Mesenchymal stem cell (in vitro differentiated cells and primary cell): ENCODE measurements around the gene FOXO4.

Experiments
- DNase-seq: peaks from one replicate; pipeline ENCODE4 v3.0.0-alpha.2; 2013
- H2AFZ ChIP-seq: one replicate; pipeline ENCODE4 v1.6.1; 2013; ENCODE audit warnings: low read depth, mild to moderate bottlenecking, control low read depth, inconsistent platforms, low read length, moderate library complexity
- H2AK5ac ChIP-seq: 2 replicates; pipeline ENCODE4 v1.6.1; 2013; ENCODE audit warnings: low read length, moderate library complexity, mild to moderate bottlenecking, inconsistent platforms; ENCODE audit not compliant: severe bottlenecking
- H2BK120ac ChIP-seq: one replicate; pipeline ENCODE4 v1.6.1; 2013; ENCODE audit warnings: low read depth, mild to moderate bottlenecking, inconsistent platforms, low read length, moderate library complexity
- H2BK12ac ChIP-seq, 2 experiments: one replicate each; pipeline ENCODE4 v1.6.1; 2013; ENCODE audit warnings: inconsistent platforms in 2 of 2, low read length in 2 of 2, mild to moderate bottlenecking in 2 of 2, moderate library complexity in 2 of 2, control low read depth in 1 of 2
- H2BK15ac ChIP-seq: one replicate; pipeline ENCODE4 v1.6.1; 2013; ENCODE audit warnings: mild to moderate bottlenecking, low read depth, inconsistent platforms; ENCODE audit not compliant: poor library complexity, severe bottlenecking
- H2BK5ac ChIP-seq: 2 replicates; pipeline ENCODE4 v1.6.1; 2013; ENCODE audit warnings: low read depth, mild to moderate bottlenecking, low read length, control low read depth, inconsistent platforms; ENCODE audit not compliant: poor library complexity, severe bottlenecking
- H3K14ac ChIP-seq, 2 experiments: one replicate each; pipeline ENCODE4 v1.6.1; 2013; ENCODE audit warnings: inconsistent platforms in 2 of 2, low read length in 2 of 2, control low read depth in 1 of 2, mild to moderate bottlenecking in 1 of 2, moderate library complexity in 1 of 2
- H3K18ac ChIP-seq, 2 experiments: one replicate each; pipeline ENCODE4 v1.6.1; 2013; ENCODE audit warnings: inconsistent platforms in 2 of 2, low read length in 2 of 2, control low read depth in 1 of 2, low read depth in 1 of 2, mild to moderate bottlenecking in 1 of 2
- H3K23ac ChIP-seq, 2 experiments: one replicate each; pipeline ENCODE4 v1.6.1; 2013; ENCODE audit warnings: inconsistent platforms in 2 of 2, low read length in 2 of 2, mild to moderate bottlenecking in 2 of 2, moderate library complexity in 2 of 2, control low read depth in 1 of 2
- H3K27ac ChIP-seq: 2 replicates; pipeline ENCODE4 v1.5.1; 2013; ENCODE audit warnings: mild to moderate bottlenecking, moderate library complexity, low read length, control low read depth, inconsistent platforms; ENCODE audit not compliant: poor library complexity, severe bottlenecking
- H3K27me3 ChIP-seq, 2 experiments: 2 replicates each; pipeline versions ENCODE4 v1.6.1 to v1.7.0; 2013; ENCODE audit warnings: low read length in 2 of 2, mild to moderate bottlenecking in 2 of 2, moderate library complexity in 2 of 2, control low read depth in 1 of 2, inconsistent platforms in 1 of 2; ENCODE audit not compliant: control insufficient read depth in 1 of 2, insufficient read depth in 1 of 2
- H3K36me3 ChIP-seq, 2 experiments: 2 replicates each; pipeline versions ENCODE4 v1.6.1 to v1.7.0; 2013; ENCODE audit warnings: low read length in 2 of 2, control low read depth in 1 of 2, inconsistent platforms in 1 of 2, low read depth in 1 of 2, mild to moderate bottlenecking in 1 of 2; ENCODE audit not compliant: insufficient read depth in 2 of 2, control insufficient read depth in 1 of 2
- H3K4ac ChIP-seq, 2 experiments: one replicate each; pipeline ENCODE4 v1.6.1; 2013; ENCODE audit warnings: inconsistent platforms in 2 of 2, low read length in 2 of 2, mild to moderate bottlenecking in 2 of 2, moderate library complexity in 2 of 2, control low read depth in 1 of 2, low read depth in 1 of 2
- H3K4me1 ChIP-seq: 2 replicates; pipeline ENCODE4 v1.6.1; 2013; ENCODE audit warnings: low read depth, low read length, control low read depth; ENCODE audit not compliant: control insufficient read depth, insufficient read depth
- H3K4me2 ChIP-seq: 2 replicates; pipeline ENCODE4 v1.6.1; 2013; ENCODE audit warnings: low read length, mild to moderate bottlenecking, inconsistent platforms; ENCODE audit not compliant: poor library complexity, severe bottlenecking
- H3K4me3 ChIP-seq, 2 experiments: 2 replicates each; pipeline versions ENCODE4 v1.5.1 to v1.7.0; 2013; ENCODE audit warnings: low read length in 2 of 2, mild to moderate bottlenecking in 2 of 2, control low read depth in 1 of 2, low read depth in 1 of 2; ENCODE audit not compliant: insufficient read depth in 1 of 2
- H3K79me1 ChIP-seq: replicated peaks from 2 replicates; pipeline ENCODE4 v1.6.1; 2013; ENCODE audit warnings: mild to moderate bottlenecking, control low read depth, low read length, inconsistent platforms; ENCODE audit not compliant: poor library complexity, severe bottlenecking
- H3K9ac ChIP-seq: 2 replicates; pipeline ENCODE4 v1.7.0; 2013; ENCODE audit warnings: mild to moderate bottlenecking, low read length, moderate library complexity
- H3K9me3 ChIP-seq: 2 replicates; pipeline ENCODE4 v1.7.0; 2013; ENCODE audit warnings: mild to moderate bottlenecking, low read length; ENCODE audit not compliant: control insufficient read depth
- H4K8ac ChIP-seq: one replicate; pipeline ENCODE4 v1.6.1; 2013; ENCODE audit warnings: inconsistent platforms, mild to moderate bottlenecking, low read length, moderate library complexity
- H4K91ac ChIP-seq: one replicate; pipeline ENCODE4 v1.6.1; 2013; ENCODE audit warnings: mild to moderate bottlenecking, low read length, inconsistent platforms
- WGBS: methylation state at CpG from one replicate; pipeline ENCODE4 v1.1.7; 2013; ENCODE audit warnings: mixed read lengths; 5-methylcytosine and 5-hydroxymethylcytosine counted together

Gene FOXO4

DNA sequence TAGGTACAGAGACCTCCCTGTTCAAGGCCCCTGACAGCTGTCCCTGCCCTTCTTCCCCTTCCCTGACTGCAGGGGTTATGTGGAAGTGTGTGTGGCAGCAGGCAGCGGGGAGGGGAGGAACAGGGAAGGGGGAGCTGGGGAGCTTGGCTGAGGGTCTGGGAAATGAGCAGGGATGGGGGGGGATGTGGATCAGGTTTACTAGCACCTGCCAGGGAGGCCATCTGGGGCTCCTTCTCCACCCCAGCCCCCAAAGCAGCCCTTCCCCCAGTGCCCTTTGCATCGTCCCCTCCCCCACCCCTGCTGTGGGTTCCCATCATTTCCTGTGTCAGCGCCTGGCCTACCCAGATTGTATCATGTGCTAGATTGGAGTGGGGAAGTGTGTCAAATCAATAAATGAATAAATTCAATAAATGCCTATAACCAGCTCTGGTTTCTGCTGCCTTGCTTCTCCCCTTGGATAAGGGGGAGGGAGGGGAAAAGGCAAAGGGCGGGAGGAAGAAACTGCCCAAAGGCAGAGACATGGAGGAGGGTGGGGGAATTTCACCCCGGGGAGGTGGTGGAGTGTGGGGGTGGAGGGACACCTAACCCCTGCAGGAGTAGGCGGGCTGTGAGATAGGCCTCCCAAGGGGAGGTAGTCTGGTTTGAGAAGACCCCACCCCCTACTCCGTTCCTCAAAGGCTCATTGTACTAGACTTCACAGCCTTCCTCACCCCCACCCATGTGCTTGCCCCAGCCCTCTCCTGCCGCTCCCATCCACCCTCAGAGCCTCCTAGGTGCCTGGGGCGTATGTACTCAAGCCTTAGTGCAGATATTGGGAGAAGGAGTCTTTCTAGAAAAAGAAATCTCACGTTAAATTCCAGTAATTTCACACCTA is 7.7 kb downstream of the FOXO4 start:
- Histone ChIP-seq H2BK120ac (peak overlapping the region; percentile 79), H3K4ac (peak overlapping the region; percentile 81 to 87), H3K4me3 (no peak overlapping the region), H2BK5ac (no peak overlapping the region), H2AFZ (no peak overlapping the region), H3K36me3 (no peaks in the 10 kb centered on the region), H4K91ac (peak overlapping the region; percentile 75), H3K9me3 (no peaks in the 10 kb centered on the region), H3K9ac (no peak overlapping the region), H3K18ac (peak overlapping the region; percentile 80 to 86), H3K27me3 (peaks cover 12 to 40% of the 10 kb centered on the region in 2 experiments), H2BK15ac (peak overlapping the region; percentile 23), H2BK12ac (peak overlapping the region; percentile 54 to 83), H2AK5ac (no peak overlapping the region), H3K4me1 (peaks cover 4% of the 10 kb centered on the region), H3K4me2 (no peak overlapping the region), H3K14ac (no peak overlapping the region), H3K27ac (no peak overlapping the region), H4K8ac (peak overlapping the region; percentile 94), H3K79me1 (no peaks in the 10 kb centered on the region), H3K23ac (no peak overlapping the region)
- no peak for DNase-seq
- WGBS, result 40% methylated on average over 1 of the region's 10 CpGs

DNA sequence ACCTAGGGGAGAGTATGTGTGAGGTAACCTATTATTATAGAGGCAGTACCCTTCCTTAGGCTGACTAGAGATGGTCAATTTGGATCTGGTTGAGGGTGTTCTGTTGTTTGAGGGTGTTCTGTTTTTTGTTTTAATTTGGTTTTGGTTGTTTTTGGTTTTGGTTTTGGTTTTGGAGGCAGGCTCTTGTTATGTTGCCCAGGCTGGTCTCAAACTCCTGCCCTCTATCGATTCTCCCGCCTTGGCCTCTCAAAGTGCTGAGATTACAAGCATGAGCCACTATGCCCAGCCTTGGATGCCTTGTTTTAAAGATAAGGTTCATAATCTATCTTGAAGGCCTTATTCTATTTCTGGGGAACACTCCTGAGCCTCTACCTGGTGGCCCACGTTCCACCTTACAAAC is 10.0 kb downstream of the FOXO4 start:
- no peak overlapping the region for H2BK120ac ChIP-seq
- H3K4me1 ChIP-seq, result peaks cover 4% of the 10 kb centered on the region
- H2AK5ac ChIP-seq, result no peak overlapping the region
- no peak overlapping the region for H3K4me2 ChIP-seq
- H2BK15ac ChIP-seq, result no peak overlapping the region
- no peaks in the 10 kb centered on the region for H3K36me3 ChIP-seq
- no peak overlapping the region for H2BK5ac ChIP-seq
- H4K8ac ChIP-seq, result no peak overlapping the region
- no peaks in the 10 kb centered on the region for H3K79me1 ChIP-seq
- H3K4me3 ChIP-seq, result no peak overlapping the region
- no peak for DNase-seq
- H3K14ac ChIP-seq, result no peak overlapping the region
- no peak overlapping the region for H3K18ac ChIP-seq
- peaks cover 5 to 53% of the 10 kb centered on the region in 2 experiments for H3K27me3 ChIP-seq
- no peak overlapping the region for H4K91ac ChIP-seq
- peaks cover 2% of the 10 kb centered on the region for H3K9me3 ChIP-seq
- H3K4ac ChIP-seq, result no peak overlapping the region
- no peak overlapping the region for H2AFZ ChIP-seq
- H2BK12ac ChIP-seq, result no peak overlapping the region
- no peak overlapping the region for H3K27ac ChIP-seq
- H3K23ac ChIP-seq, result no peak overlapping the region
- WGBS, result 100% methylated on average over 1 of the region's 3 CpGs
- no peak overlapping the region for H3K9ac ChIP-seq

DNA sequence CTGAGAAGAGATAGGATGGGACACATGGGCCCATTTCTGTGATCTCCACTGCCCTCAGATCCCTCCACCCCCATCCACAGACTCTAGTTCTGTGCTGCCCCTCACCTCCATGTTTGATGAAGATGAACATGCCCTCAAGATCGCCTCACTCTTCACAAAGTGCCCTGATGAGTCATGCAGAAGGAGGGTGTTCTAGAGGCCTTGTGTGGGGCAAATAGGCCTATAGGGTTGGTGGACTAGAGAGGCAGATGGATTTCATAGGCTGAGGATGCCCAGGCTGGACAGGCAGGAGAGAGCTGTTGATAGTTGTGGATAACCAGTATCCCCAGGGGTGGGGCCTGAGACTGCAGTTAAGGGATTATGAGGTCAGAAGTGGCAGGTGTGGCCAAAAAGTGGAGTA is 10.8 kb downstream of the FOXO4 start, which contains the start of gene CXorf65:
CXorf65 (minus strand) TSS at position 314 of the 400 bp plus-strand sequence; CDS start at position 130, 184 bp downstream.
- Histone ChIP-seq H3K23ac (no peak within 1 kb of the TSS), H3K27me3 (peaks cover 0 to 56% of the 10 kb centered on the region in 2 experiments), H3K14ac (no peak within 1 kb of the TSS), H2AK5ac (no peak within 1 kb of the TSS), H3K36me3 (no peaks in the 10 kb centered on the region), H2BK5ac (no peak within 1 kb of the TSS), H3K9me3 (peaks cover 2% of the 10 kb centered on the region), H3K4me2 (no peak within 1 kb of the TSS), H3K18ac (peak within 1 kb of the TSS in 1 of 2 experiments; percentile 12), H3K9ac (no peak within 1 kb of the TSS), H2AFZ (no peak within 1 kb of the TSS), H3K27ac (no peak within 1 kb of the TSS), H3K4ac (no peak within 1 kb of the TSS), H3K4me1 (peaks cover 4% of the 10 kb centered on the region), H2BK15ac (peak within 1 kb of the TSS; percentile 28), H3K4me3 (no peak within 1 kb of the TSS), H3K79me1 (no peaks in the 10 kb centered on the region), H2BK120ac (peak within 1 kb of the TSS; percentile 34), H4K91ac (no peak within 1 kb of the TSS), H4K8ac (peak within 1 kb of the TSS; percentile 36), H2BK12ac (peak within 1 kb of the TSS in 1 of 2 experiments; percentile 54)
- no peak for DNase-seq
- 75% methylated on average over 1 of the region's 1 CpG for WGBS

DNA sequence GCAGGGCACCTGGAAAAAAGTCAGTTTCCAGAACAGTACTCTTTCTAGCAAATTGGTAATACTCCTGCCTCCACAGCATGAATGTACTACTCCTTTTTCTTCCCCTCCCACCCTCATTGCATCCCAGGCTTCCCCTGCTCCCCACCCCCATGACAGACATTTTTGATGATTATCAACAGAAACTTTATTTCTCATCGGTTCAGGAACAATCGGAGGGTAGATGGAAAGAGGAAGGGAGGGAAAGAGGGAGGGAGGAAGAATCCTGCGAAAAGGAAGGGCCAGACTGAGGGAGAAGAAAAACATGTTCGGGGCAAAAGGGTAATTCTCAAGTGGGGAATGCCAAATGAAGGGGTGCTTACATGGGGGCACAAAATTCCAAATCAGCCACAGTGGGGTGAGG is 11.6 kb downstream of the FOXO4 start:
- no peaks in the 10 kb centered on the region for H3K36me3 ChIP-seq
- WGBS, result 91% methylated on average over 4 of the region's 4 CpGs
- no peak overlapping the region for H2BK12ac ChIP-seq
- H2BK15ac ChIP-seq, result no peak overlapping the region
- no peak overlapping the region for H3K18ac ChIP-seq
- H3K27me3 ChIP-seq, result peaks cover 0 to 57% of the 10 kb centered on the region in 2 experiments
- no peak overlapping the region for H3K9ac ChIP-seq
- no peak overlapping the region for H4K8ac ChIP-seq
- H2BK120ac ChIP-seq, result no peak overlapping the region
- no peak overlapping the region for H3K4ac ChIP-seq
- H3K23ac ChIP-seq, result no peak overlapping the region
- no peak overlapping the region for H3K14ac ChIP-seq
- H3K9me3 ChIP-seq, result peaks cover 2% of the 10 kb centered on the region
- H4K91ac ChIP-seq, result no peak overlapping the region
- no peaks in the 10 kb centered on the region for H3K79me1 ChIP-seq
- no peak overlapping the region for H2AFZ ChIP-seq
- H3K4me3 ChIP-seq, result no peak overlapping the region
- no peak overlapping the region for H3K4me2 ChIP-seq
- H2BK5ac ChIP-seq, result no peak overlapping the region
- no peak overlapping the region for H3K27ac ChIP-seq
- H3K4me1 ChIP-seq, result peaks cover 4% of the 10 kb centered on the region
- H2AK5ac ChIP-seq, result no peak overlapping the region
- no peak for DNase-seq
